ENCODE results near the gene ARID1B. TPM values are rescaled to one million over a fixed set of nuclear protein-coding genes. Genes with fewer than 3 reads are reported as not detected.

Gene ARID1B
- total RNA-seq, 4 donors from 2014 or later: 70.5 to 135 (median 78.2) TPM

DNA sequence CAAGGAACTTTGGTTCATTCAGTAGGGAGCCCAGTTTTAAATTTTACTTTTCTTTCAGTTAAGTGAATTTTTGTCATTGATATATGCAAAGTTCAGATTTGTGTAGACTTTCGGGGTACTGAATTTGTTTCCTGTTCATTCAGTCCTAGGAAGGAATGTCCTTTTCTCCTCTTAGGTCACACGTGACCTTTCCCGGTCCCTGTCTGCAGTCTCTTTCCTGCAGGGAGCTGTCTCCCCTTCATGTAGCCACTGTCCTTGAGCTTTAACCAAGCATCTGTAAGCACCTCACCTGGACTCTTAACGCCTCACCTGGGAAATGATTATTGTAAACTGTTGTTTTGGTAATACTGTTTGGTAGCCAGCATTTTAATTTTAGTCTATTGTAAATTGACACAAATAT lies 190.7 kb downstream of the ARID1B start:
- DNase-seq (ENCODE audit: low spot score) (no peak), ATAC-seq (ENCODE audit: low FRiP score) (no peak)
- TF ChIP-seq, protein P1, sequence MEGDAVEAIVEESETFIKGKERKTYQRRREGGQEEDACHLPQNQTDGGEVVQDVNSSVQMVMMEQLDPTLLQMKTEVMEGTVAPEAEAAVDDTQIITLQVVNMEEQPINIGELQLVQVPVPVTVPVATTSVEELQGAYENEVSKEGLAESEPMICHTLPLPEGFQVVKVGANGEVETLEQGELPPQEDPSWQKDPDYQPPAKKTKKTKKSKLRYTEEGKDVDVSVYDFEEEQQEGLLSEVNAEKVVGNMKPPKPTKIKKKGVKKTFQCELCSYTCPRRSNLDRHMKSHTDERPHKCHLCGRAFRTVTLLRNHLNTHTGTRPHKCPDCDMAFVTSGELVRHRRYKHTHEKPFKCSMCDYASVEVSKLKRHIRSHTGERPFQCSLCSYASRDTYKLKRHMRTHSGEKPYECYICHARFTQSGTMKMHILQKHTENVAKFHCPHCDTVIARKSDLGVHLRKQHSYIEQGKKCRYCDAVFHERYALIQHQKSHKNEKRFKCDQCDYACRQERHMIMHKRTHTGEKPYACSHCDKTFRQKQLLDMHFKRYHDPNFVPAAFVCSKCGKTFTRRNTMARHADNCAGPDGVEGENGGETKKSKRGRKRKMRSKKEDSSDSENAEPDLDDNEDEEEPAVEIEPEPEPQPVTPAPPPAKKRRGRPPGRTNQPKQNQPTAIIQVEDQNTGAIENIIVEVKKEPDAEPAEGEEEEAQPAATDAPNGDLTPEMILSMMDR (IDR thresholded peaks at IDR 0.05): no peak

DNA sequence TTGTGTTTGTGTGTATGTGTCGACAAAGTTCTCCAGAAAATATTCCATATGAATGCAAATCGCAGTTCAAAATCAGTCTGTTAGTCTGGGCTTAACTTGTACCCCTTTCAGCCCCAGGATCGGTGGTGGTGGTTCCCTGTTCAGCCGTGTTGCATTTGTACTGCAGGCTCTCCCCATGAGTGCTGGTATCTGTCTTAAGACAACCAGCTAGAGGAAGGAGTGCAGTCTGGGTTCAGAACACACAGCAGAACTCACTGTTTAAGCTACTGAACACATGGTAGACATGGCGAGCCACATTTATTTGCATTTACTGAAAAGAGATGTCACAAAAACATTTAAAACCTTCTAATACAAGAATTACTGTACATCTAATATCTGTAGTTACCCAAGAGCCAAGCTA lies 192.1 kb downstream of the ARID1B start:
- DNase-seq (ENCODE audit: low spot score) (no peak), ATAC-seq (ENCODE audit: low FRiP score) (no peak)
- TF ChIP-seq, protein P1 (IDR thresholded peaks at IDR 0.05): no peak

DNA sequence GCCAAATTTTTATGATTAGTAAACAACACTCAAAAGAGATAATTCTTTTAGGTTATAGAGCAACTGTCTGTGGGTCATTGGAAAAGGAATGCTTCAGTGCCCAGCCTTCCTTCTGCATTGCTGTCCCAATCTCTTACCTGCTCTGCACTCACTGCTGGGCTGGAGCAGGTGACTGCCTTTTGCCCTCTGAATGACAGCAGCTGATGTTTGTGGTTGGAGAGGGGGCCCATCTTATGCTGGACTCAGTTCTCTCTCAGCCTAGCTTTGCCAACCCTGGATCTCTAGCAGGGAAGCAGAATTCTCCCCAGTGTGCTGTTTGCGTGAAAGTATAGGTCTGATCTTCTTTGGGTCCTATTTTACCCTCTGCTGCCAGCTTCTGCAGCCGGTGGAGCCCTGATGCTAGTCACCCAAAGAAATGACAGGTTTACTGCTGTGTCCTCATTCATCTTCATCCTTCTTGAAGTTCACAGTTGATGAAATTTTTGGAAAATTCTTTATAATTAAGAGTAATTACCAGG lies 193.5 kb downstream of the ARID1B start:
- ATAC-seq (ENCODE audit: low FRiP score): no peak
- DNase-seq (ENCODE audit: low spot score): no peak
- TF ChIP-seq, protein P1 (IDR thresholded peaks at IDR 0.05): no peak

DNA sequence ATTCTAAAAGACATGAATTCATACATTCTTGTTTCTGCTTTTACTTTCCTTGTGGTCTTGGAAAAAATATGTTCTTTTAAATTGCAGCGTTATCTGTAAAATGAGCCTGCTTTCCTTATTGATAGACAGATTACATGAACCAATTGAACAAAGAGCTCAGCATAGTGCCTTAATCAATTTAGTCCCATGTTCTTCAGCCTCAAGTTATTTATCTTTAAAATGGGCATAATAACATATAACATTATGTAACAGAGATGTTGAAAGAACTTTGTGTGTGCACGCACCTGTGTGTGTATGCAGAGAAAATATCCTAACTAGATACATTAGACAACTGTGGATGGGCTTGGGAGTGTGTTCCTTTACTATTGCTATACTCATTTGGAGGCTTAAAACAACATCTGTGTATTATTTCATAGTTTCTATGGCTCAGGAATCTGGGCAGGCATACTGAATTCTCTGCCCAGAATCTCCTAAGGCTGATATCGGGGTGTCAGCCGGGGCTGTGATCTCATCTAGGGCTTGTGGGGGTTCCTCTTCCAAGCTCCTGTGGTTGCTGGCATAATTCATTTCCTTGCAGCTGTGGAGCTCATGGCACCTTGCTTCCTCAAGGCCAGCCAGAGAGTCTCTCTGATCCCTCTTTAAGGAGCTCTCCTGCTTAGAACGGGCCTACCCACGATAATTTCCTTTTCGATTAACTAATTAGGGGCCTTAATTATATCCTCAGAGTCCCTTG lies 194.1 kb downstream of the ARID1B start:
- TF ChIP-seq, protein P1 (IDR thresholded peaks at IDR 0.05): no peak
- DNase-seq (ENCODE audit: low spot score): no peak
- no peak for ATAC-seq (ENCODE audit: low FRiP score)

DNA sequence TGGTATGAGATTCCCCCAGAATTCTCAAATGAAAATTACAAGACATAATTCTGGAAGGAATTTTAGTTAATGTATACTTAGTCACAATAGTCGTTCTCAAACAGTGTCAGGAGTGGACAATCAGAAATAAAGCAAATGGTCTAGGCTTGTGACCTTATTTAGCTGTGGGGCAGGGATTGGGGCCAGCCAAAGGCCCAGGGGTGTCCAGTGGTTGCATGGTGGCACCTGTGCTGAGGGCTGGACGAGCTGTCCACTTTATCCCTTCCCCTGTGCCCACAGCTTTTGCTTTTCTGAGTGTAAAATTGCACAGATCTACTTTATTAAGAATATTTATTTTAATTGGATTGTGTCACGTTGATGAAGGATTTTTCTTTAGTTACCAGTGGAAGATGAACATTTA lies 195.0 kb downstream of the ARID1B start:
- ATAC-seq (ENCODE audit: low FRiP score): no peak
- TF ChIP-seq, protein P1 (IDR thresholded peaks at IDR 0.05): no peak
- DNase-seq (ENCODE audit: low spot score): no peak

DNA sequence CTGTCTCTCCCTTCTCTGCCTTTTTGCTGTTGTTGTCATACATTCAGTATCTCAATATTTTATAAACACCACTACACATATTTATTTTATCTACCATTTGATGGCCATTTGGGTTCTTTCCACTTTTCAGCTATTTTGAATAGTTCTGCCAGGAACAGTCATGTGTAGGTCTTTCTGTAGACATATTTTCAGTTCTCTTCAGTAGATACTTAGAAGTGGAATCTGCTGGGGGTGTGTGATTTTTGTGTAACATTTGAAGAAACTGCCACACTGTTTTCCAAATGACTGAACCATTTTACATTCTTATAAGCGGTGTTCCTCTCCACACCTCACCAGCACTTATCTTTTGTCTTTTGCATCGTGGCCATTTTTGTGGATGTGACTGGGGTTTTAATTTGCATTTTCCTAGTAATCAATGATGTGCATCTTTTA lies 197.7 kb downstream of the ARID1B start:
- no peak for DNase-seq (ENCODE audit: low spot score)
- no peak for ATAC-seq (ENCODE audit: low FRiP score)
- TF ChIP-seq, protein P1 (IDR thresholded peaks at IDR 0.05): no peak

DNA sequence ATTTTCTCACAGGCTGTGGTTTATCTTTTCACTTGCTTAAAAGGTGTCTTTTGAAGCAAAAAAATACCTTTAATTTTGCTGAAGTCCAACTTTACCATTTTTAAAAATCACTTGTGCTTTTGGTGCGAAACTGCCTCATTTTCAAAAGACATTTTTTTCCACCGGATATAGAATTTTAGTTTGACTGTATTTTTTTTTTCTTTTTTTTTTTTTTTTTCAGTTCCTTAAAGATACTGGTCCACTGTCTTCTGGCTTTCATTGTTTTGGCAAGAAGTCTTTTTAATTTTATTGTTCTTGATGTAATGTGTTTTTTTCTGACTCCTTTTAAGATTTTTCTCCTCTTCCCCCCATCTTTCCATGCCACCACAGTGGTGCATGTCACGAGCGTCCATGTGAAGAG lies 198.2 kb downstream of the ARID1B start:
- TF ChIP-seq, protein P1 (IDR thresholded peaks at IDR 0.05): no peak
- DNase-seq (ENCODE audit: low spot score): no peak
- ATAC-seq (ENCODE audit: low FRiP score): no peak
